Neural progenitor cell (in vitro differentiated cells): ENCODE data around the gene RALGDS. TPM values are rescaled to one million over a fixed set of nuclear protein-coding genes. Genes with fewer than 3 reads are reported as not detected.
A peak's percentile ranks its signal among the peaks of the same experiment; 100 is the strongest.

ENCODE experiments used
- DNase-seq: peaks from one replicate; pipeline ENCODE4 v3.0.0-alpha.2; 2016; ENCODE audit warnings: low spot score
- H2AFZ ChIP-seq: fragments of 200-600 bp; sonication (generic); replicated peaks from 2 replicates; pipeline ENCODE4 v1.6.1; 2016; ENCODE audit warnings: antibody characterized with exemption
- H3F3A ChIP-seq: fragments of 200-600 bp; sonication (generic); 2 replicates; pipeline ENCODE4 v1.6.1; 2016; ENCODE audit warnings: antibody characterized with exemption, low read depth
- H3K27ac ChIP-seq: fragments of 200-600 bp; sonication (generic); 2 replicates; pipeline ENCODE4 v1.5.1; 2016; ENCODE audit warnings: mild to moderate bottlenecking
- H3K27me3 ChIP-seq: fragments of 200-600 bp; sonication (generic); 2 replicates; pipeline ENCODE4 v1.6.1; 2016; ENCODE audit warnings: mild to moderate bottlenecking, moderate library complexity
- H3K36me3 ChIP-seq: fragments of 200-600 bp; sonication (generic); 2 replicates; pipeline ENCODE4 v1.5.1; 2016
- H3K4me1 ChIP-seq: fragments of 200-600 bp; sonication (generic); 2 replicates; pipeline ENCODE4 v1.6.1; 2016; ENCODE audit warnings: mixed run types
- H3K4me2 ChIP-seq: fragments of 200-600 bp; sonication (generic); 2 replicates; pipeline ENCODE4 v1.6.1; 2016
- H3K4me3 ChIP-seq: fragments of 200-600 bp; sonication (generic); 2 replicates; pipeline ENCODE4 v1.5.1; 2016
- H3K79me2 ChIP-seq: fragments of 200-600 bp; sonication (generic); 2 replicates; pipeline ENCODE4 v1.6.1; 2016; ENCODE audit warnings: low read depth
- H3K9ac ChIP-seq: fragments of 200-600 bp; sonication (generic); 2 replicates; pipeline ENCODE4 v1.6.1; 2016
- H3K9me3 ChIP-seq: fragments of 200-600 bp; sonication (generic); 2 replicates; pipeline ENCODE4 v1.5.1; 2016; ENCODE audit warnings: low read depth
- H4K20me1 ChIP-seq: fragments of 200-600 bp; sonication (generic); 2 replicates; pipeline ENCODE4 v1.6.1; 2016; ENCODE audit warnings: low read depth
- H3K27ac Mint-ChIP-seq: 3 replicates; pipeline ENCODE4 v1.8.0; 2021; ENCODE audit warnings: mixed read lengths
- H3K27me3 Mint-ChIP-seq: 2 replicates; pipeline ENCODE4 v1.8.0; 2022; ENCODE audit warnings: low read depth, mild to moderate bottlenecking, inconsistent platforms, moderate library complexity, mixed read lengths; ENCODE audit not compliant: insufficient read depth
- H3K36me3 Mint-ChIP-seq: 3 replicates; pipeline ENCODE4 v1.8.0; 2021; ENCODE audit warnings: mixed read lengths
- H3K4me1 Mint-ChIP-seq: 3 replicates; pipeline ENCODE4 v1.8.0; 2021; ENCODE audit warnings: mixed read lengths
- H3K4me3 Mint-ChIP-seq: 3 replicates; pipeline ENCODE4 v1.8.0; 2021; ENCODE audit warnings: mild to moderate bottlenecking, moderate library complexity, mixed read lengths
- H3K9me3 Mint-ChIP-seq: 3 replicates; pipeline ENCODE4 v1.8.0; 2020; ENCODE audit warnings: mixed read lengths
- EZH2 ChIP-seq: fragments of 200-600 bp; sonication (generic); IDR thresholded peaks from 2 replicates; pipeline ENCODE4 v1.6.1; 2017; ENCODE audit warnings: antibody characterized with exemption, mild to moderate bottlenecking, moderate library complexity
- microRNA-seq: library from miRNA; unstranded; fragments of <30 nt; microRNA quantifications from one replicate; pipeline ENCODE4, GENCODE V29; 2016
- small RNA-seq: library from RNA; depleted of rRNA; stranded (forward); fragments of <200 nt; gene quantifications from one replicate; pipeline ENCODE3, GENCODE V24; 2015
- total RNA-seq: library from RNA; depleted of rRNA; stranded (reverse); fragments of >200 nt; gene quantifications from 2 replicates; pipeline ENCODE4 v1.2.3, GENCODE V29; 2015; ENCODE audit warnings: low replicate concordance
- TF ChIP-seq, protein P1 (sequence below): fragments of 200-600 bp; sonication (generic); IDR thresholded peaks from 2 replicates; pipeline ENCODE4 v1.5.1; 2017; ENCODE audit warnings: antibody characterized with exemption, mild to moderate bottlenecking

RALGDS gene
- total RNA-seq, 1 donor from 2014 or later: 24.1 TPM

DNA sequence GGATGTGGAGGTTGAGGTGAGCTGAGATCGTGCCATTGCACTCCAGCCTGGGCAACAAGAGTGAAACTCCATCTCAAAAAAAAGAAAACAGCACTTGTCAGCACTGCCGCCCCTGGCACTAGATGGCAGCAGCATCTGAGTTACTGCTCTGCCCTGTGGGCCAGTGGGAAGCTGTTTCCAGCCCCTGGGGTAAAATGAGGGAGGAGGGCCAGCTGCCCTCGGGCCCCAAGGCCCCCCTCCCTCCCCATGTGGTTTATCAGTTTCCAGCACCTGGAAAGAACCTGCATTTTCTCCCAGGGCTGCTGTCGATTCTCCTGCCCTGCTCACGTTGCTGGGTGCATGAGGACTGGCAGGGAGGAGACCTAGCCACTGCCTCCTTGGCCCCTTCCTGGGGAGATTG is 72.4 kb downstream of the RALGDS start:
- Histone ChIP-seq H4K20me1 (peaks cover 9% of the 10 kb centered on the region), H3F3A (no peaks in the 10 kb centered on the region), H3K9ac (no peak overlapping the region), H2AFZ (no peak overlapping the region), H3K27ac (no peak overlapping the region), H3K36me3 (no peaks in the 10 kb centered on the region), H3K27me3 (no peaks in the 10 kb centered on the region), H3K4me1 (no peaks in the 10 kb centered on the region), H3K79me2 (no peaks in the 10 kb centered on the region), H3K4me3 (no peak overlapping the region), H3K4me2 (no peak overlapping the region), H3K9me3 (no peaks in the 10 kb centered on the region)
- TF ChIP-seq EZH2: no peak
- TF ChIP-seq, protein P1, sequence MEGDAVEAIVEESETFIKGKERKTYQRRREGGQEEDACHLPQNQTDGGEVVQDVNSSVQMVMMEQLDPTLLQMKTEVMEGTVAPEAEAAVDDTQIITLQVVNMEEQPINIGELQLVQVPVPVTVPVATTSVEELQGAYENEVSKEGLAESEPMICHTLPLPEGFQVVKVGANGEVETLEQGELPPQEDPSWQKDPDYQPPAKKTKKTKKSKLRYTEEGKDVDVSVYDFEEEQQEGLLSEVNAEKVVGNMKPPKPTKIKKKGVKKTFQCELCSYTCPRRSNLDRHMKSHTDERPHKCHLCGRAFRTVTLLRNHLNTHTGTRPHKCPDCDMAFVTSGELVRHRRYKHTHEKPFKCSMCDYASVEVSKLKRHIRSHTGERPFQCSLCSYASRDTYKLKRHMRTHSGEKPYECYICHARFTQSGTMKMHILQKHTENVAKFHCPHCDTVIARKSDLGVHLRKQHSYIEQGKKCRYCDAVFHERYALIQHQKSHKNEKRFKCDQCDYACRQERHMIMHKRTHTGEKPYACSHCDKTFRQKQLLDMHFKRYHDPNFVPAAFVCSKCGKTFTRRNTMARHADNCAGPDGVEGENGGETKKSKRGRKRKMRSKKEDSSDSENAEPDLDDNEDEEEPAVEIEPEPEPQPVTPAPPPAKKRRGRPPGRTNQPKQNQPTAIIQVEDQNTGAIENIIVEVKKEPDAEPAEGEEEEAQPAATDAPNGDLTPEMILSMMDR: peak; percentile 43
- Mint-ChIP-seq H3K27me3 (peaks cover 3% of the 10 kb centered on the region), H3K9me3 (no peaks in the 10 kb centered on the region), H3K4me1 (no peaks in the 10 kb centered on the region), H3K36me3 (peaks cover 28% of the 10 kb centered on the region), H3K27ac (no peak overlapping the region), H3K4me3 (no peak overlapping the region)
- peak; percentile 15 for DNase-seq

Small RNAs within 50 kb of the gene (microRNA-seq; reads per million reads assigned to microRNA genes)
- 1.5 reads per million for gene MIR6877

Small RNAs within 50 kb of the gene (small RNA-seq; reads per million reads assigned to genes)
- not detected for gene MIR6877

Other genes with a start within 250 kb of the RALGDS start
- gene AK8, start 243.0 kb downstream of the RALGDS start, total RNA-seq: 0.43 and 0.71 TPM in 2 replicates
- gene SPACA9, start 242.3 kb downstream of the RALGDS start, total RNA-seq: 1.9 and 2.4 TPM in 2 replicates
- 44.9 and 64.9 TPM in 2 replicates for gene TSC1, start 176.6 kb downstream of the RALGDS start, total RNA-seq
- gene GFI1B, start 142.5 kb downstream of the RALGDS start, total RNA-seq: 0.28 TPM in 1 of 2 replicates, not detected in the other
- 77.9 and 119 TPM in 2 replicates for gene GTF3C5, start 90.2 kb downstream of the RALGDS start, total RNA-seq
- 1.0 and 2.2 TPM in 2 replicates for gene CEL, start 59.3 kb downstream of the RALGDS start, total RNA-seq
- gene GBGT1, start 42.7 kb upstream of the RALGDS start, total RNA-seq: 2.0 and 3.0 TPM in 2 replicates
- gene OBP2B, start 88.0 kb upstream of the RALGDS start, total RNA-seq: not detected in 2 replicates
- gene ABO, start 154.0 kb upstream of the RALGDS start, total RNA-seq: not detected in 2 replicates
- 13.2 and 32.9 TPM in 2 replicates for gene SURF6, start 214.9 kb upstream of the RALGDS start, total RNA-seq
- 31.7 and 66.5 TPM in 2 replicates for gene MED22, start 226.9 kb upstream of the RALGDS start, total RNA-seq
- 3,449 and 3,613 TPM in 2 replicates for gene RPL7A, start 227.0 kb upstream of the RALGDS start, total RNA-seq
- gene SURF1, start 235.2 kb upstream of the RALGDS start, total RNA-seq: 31.0 and 36.7 TPM in 2 replicates
- gene SURF2, start 235.3 kb upstream of the RALGDS start, total RNA-seq: 16.0 and 19.6 TPM in 2 replicates